Loucy (cell line): Measurements from ENCODE around the gene RFPL4A.

Source experiments
- EZH2phosphoT487 ChIP-seq: fragments of 200-600 bp; IDR thresholded peaks from 2 replicates; pipeline ENCODE4 v1.6.1; 2018; ENCODE audit warnings: antibody characterized with exemption, mild to moderate bottlenecking, moderate library complexity, borderline replicate concordance
- TF ChIP-seq, protein P1 (sequence below): fragments of 200-600 bp; sonication (generic); conservative IDR thresholded peaks from 2 replicates; pipeline ENCODE4 v1.5.1; 2014; ENCODE audit warnings: mild to moderate bottlenecking, antibody characterized with exemption, low read length

DNA sequence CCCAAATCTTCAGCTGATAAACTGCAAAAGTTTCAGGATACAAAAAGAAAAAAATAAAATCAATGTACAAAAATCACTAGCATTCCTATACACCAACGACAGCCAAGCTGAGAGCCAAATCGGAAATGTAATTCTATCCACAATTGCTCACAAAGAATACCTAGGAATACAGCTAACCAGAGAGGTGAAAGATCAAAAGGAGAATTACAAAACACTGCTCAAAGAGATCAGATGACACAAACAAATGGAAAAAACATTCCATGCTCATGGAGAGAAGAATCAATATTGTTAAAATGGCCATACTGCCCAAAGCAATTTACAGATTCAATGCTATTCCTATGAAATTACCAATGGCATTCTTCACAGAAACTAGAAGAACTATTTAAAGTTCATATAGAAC is 43.4 kb downstream of the RFPL4A start:
- TF ChIP-seq, protein P1, sequence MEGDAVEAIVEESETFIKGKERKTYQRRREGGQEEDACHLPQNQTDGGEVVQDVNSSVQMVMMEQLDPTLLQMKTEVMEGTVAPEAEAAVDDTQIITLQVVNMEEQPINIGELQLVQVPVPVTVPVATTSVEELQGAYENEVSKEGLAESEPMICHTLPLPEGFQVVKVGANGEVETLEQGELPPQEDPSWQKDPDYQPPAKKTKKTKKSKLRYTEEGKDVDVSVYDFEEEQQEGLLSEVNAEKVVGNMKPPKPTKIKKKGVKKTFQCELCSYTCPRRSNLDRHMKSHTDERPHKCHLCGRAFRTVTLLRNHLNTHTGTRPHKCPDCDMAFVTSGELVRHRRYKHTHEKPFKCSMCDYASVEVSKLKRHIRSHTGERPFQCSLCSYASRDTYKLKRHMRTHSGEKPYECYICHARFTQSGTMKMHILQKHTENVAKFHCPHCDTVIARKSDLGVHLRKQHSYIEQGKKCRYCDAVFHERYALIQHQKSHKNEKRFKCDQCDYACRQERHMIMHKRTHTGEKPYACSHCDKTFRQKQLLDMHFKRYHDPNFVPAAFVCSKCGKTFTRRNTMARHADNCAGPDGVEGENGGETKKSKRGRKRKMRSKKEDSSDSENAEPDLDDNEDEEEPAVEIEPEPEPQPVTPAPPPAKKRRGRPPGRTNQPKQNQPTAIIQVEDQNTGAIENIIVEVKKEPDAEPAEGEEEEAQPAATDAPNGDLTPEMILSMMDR = no peak
- no peak for TF ChIP-seq EZH2phosphoT487
